ENCODE results near the gene OLFML2A. TPM values are rescaled to one million over a fixed set of nuclear protein-coding genes. Genes with fewer than 3 reads are reported as not detected.

Gene OLFML2A
- polyA plus RNA-seq, 3 donors, result 0.03 to 0.25 TPM; not detected in 1

GRCh38 chr9:124855944-124856765 is 79.2 kb downstream of the OLFML2A start:
- peaks cover 53% of the 10 kb centered on the region for H4K20me1 ChIP-seq (ENCODE audit: insufficient read depth, low read length)
- H3K79me2 ChIP-seq (ENCODE audit: insufficient read depth, low read length), result peaks cover 25% of the 10 kb centered on the region
- peaks cover 38 to 44% of the 10 kb centered on the region in 2 donors for H3K36me3 ChIP-seq (replicated peaks in 1 of 2; ENCODE audit: control insufficient read depth in 1 of 2, insufficient read depth in 2 of 2, low read length in 2 of 2)
- DNase-seq, result no peak
- Mint-ChIP-seq H3K4me1 (peaks cover 28% of the 10 kb centered on the region), H3K27me3 (ENCODE audit: low read depth in 3 of 3) (peaks cover 4 to 12% (median 5%) of the 10 kb centered on the region in 3 donors), H3K4me3 (no peak overlapping the region), H3K27ac (peak overlapping the region in 1 of 7 donors; percentile 74), H3K36me3 (peaks cover 36 to 40% of the 10 kb centered on the region in 2 donors), H3K9me3 (no peaks in the 10 kb centered on the region)
- H3K4me3 ChIP-seq (replicated peaks in 1 of 3; ENCODE audit: low read depth in 2 of 3, low read length in 3 of 3), result no peak overlapping the region
- peak overlapping the region in 1 of 2 donors; percentile 9 for H3K27ac ChIP-seq (ENCODE audit: low read depth in 1 of 2, low read length in 2 of 2)
- no peaks in the 10 kb centered on the region for H3K27me3 ChIP-seq (ENCODE audit: control insufficient read depth in 2 of 2, insufficient read depth in 2 of 2, low read length in 2 of 2)
- 71% methylated on average over 14 of the region's 16 CpGs for WGBS (ENCODE audit: insufficient coverage)
- H3K4me2 ChIP-seq (replicated peaks; ENCODE audit: extremely low read depth, low read length, poor library complexity, severe bottlenecking), result no peak overlapping the region
- no peak overlapping the region for H3K9ac ChIP-seq (ENCODE audit: insufficient read depth, low read length, poor library complexity, severe bottlenecking)
- H3K4me1 ChIP-seq (ENCODE audit: control insufficient read depth in 1 of 2, insufficient read depth in 2 of 2, low read length in 2 of 2), result peaks cover 19 to 29% of the 10 kb centered on the region in 2 donors
- H2AFZ ChIP-seq (ENCODE audit: insufficient read depth, low read depth, low read length, poor library complexity, severe bottlenecking), result no peak overlapping the region
- no peak for TF ChIP-seq CTCF (IDR thresholded peaks at IDR 0.05)
- intact Hi-C loops (cut with micrococcal nuclease), result no loop called here
- no peaks in the 10 kb centered on the region for H3K9me3 ChIP-seq (replicated peaks in 1 of 2; ENCODE audit: control insufficient read depth in 1 of 2, insufficient read depth in 1 of 2, low read length in 2 of 2)

GRCh38 chr9:124857533-124858162 is 80.7 kb downstream of the OLFML2A start:
- intact Hi-C loops (cut with micrococcal nuclease), result no loop called here
- H3K27me3 ChIP-seq (ENCODE audit: control insufficient read depth in 2 of 2, insufficient read depth in 2 of 2, low read length in 2 of 2), result no peaks in the 10 kb centered on the region
- Mint-ChIP-seq H3K9me3 (no peaks in the 10 kb centered on the region), H3K4me3 (no peak overlapping the region), H3K36me3 (peaks cover 36 to 40% of the 10 kb centered on the region in 2 donors), H3K27ac (peak overlapping the region in 3 of 7 donors; percentile 26 to 79 (median 29)), H3K27me3 (ENCODE audit: low read depth in 3 of 3) (peaks cover 2 to 6% (median 4%) of the 10 kb centered on the region in 3 donors), H3K4me1 (peaks cover 31% of the 10 kb centered on the region)
- peaks cover 38 to 44% of the 10 kb centered on the region in 2 donors for H3K36me3 ChIP-seq (replicated peaks in 1 of 2; ENCODE audit: control insufficient read depth in 1 of 2, insufficient read depth in 2 of 2, low read length in 2 of 2)
- no peak overlapping the region for H2AFZ ChIP-seq (ENCODE audit: insufficient read depth, low read depth, low read length, poor library complexity, severe bottlenecking)
- no peak for DNase-seq
- H3K4me3 ChIP-seq (replicated peaks in 1 of 3; ENCODE audit: low read depth in 2 of 3, low read length in 3 of 3), result no peak overlapping the region
- peaks cover 27 to 33% of the 10 kb centered on the region in 2 donors for H3K4me1 ChIP-seq (ENCODE audit: control insufficient read depth in 1 of 2, insufficient read depth in 2 of 2, low read length in 2 of 2)
- no peak overlapping the region for H3K27ac ChIP-seq (ENCODE audit: low read depth in 1 of 2, low read length in 2 of 2)
- H3K9me3 ChIP-seq (replicated peaks in 1 of 2; ENCODE audit: control insufficient read depth in 1 of 2, insufficient read depth in 1 of 2, low read length in 2 of 2), result no peaks in the 10 kb centered on the region
- 95% methylated on average over 23 of the region's 24 CpGs for WGBS (ENCODE audit: insufficient coverage)
- no peak overlapping the region for H3K4me2 ChIP-seq (replicated peaks; ENCODE audit: extremely low read depth, low read length, poor library complexity, severe bottlenecking)
- H3K79me2 ChIP-seq (ENCODE audit: insufficient read depth, low read length), result peaks cover 30% of the 10 kb centered on the region
- H4K20me1 ChIP-seq (ENCODE audit: insufficient read depth, low read length), result peaks cover 55% of the 10 kb centered on the region
- H3K9ac ChIP-seq (ENCODE audit: insufficient read depth, low read length, poor library complexity, severe bottlenecking), result no peak overlapping the region
- no peak for TF ChIP-seq CTCF (IDR thresholded peaks at IDR 0.05)
